RWPE2 (cell line): ENCODE results near the gene ENSA.
"Not testable (repeated sequence)": the region's sequence is repeated elsewhere in the genome, so short reads cannot be mapped to it uniquely, and the experiment has no call there.

Experiments
- ATAC-seq: fragments of 200-7000 bp; cut with Tn5 transposase; 3 replicates; pipeline ENCODE4 v1.9.1; 2021; ENCODE audit warnings: low read depth
- DNase-seq: peaks from one replicate; pipeline ENCODE4 v3.0.0-alpha.2; 2020; ENCODE audit warnings: low spot score
- H3K27ac ChIP-seq: fragments of 450-650 bp; 2 replicates; pipeline ENCODE4 v1.5.1; 2017; ENCODE audit warnings: mild to moderate bottlenecking; ENCODE audit not compliant: poor library complexity, severe bottlenecking
- H3K27me3 ChIP-seq: fragments of 250-450 bp; sonication (Bioruptor Pico); 2 replicates; pipeline ENCODE4 v1.5.1; 2021; ENCODE audit warnings: mild to moderate bottlenecking, moderate library complexity; ENCODE audit not compliant: insufficient read depth, poor library complexity, severe bottlenecking
- H3K36me3 ChIP-seq: fragments of 250-450 bp; sonication (Bioruptor Pico); 2 replicates; pipeline ENCODE4 v1.5.1; 2020; ENCODE audit warnings: low read depth, mild to moderate bottlenecking, moderate library complexity
- H3K4me1 ChIP-seq: fragments of 250-450 bp; sonication (Bioruptor Pico); 2 replicates; pipeline ENCODE4 v1.5.1; 2021; ENCODE audit warnings: mild to moderate bottlenecking, moderate library complexity; ENCODE audit not compliant: insufficient read depth, poor library complexity, severe bottlenecking
- H3K4me3 ChIP-seq: fragments of 250-450 bp; sonication (Bioruptor Pico); 2 replicates; pipeline ENCODE4 v1.5.1; 2021; ENCODE audit warnings: mild to moderate bottlenecking, moderate library complexity; ENCODE audit not compliant: severe bottlenecking
- H3K9me3 ChIP-seq: fragments of 250-450 bp; sonication (Bioruptor Pico); 2 replicates; pipeline ENCODE4 v1.5.1; 2021; ENCODE audit warnings: mild to moderate bottlenecking, moderate library complexity; ENCODE audit not compliant: severe bottlenecking
- TF ChIP-seq, protein P1 (sequence below): fragments of 450-650 bp; IDR thresholded peaks from one replicate; pipeline ENCODE4 v1.5.1; 2017; ENCODE audit warnings: mild to moderate bottlenecking, moderate library complexity; ENCODE audit not compliant: poor library complexity, severe bottlenecking

ENSA gene

GRCh38 chr1:150661156-150661555 is 31.7 kb upstream of the ENSA start:
- Histone ChIP-seq H3K9me3 (no peaks in the 10 kb centered on the region), H3K27ac (peak overlapping the region; percentile 33), H3K4me1 (peaks cover 19% of the 10 kb centered on the region), H3K36me3 (peaks cover 49% of the 10 kb centered on the region), H3K4me3 (no peak overlapping the region), H3K27me3 (no peaks in the 10 kb centered on the region)
- TF ChIP-seq, protein P1, sequence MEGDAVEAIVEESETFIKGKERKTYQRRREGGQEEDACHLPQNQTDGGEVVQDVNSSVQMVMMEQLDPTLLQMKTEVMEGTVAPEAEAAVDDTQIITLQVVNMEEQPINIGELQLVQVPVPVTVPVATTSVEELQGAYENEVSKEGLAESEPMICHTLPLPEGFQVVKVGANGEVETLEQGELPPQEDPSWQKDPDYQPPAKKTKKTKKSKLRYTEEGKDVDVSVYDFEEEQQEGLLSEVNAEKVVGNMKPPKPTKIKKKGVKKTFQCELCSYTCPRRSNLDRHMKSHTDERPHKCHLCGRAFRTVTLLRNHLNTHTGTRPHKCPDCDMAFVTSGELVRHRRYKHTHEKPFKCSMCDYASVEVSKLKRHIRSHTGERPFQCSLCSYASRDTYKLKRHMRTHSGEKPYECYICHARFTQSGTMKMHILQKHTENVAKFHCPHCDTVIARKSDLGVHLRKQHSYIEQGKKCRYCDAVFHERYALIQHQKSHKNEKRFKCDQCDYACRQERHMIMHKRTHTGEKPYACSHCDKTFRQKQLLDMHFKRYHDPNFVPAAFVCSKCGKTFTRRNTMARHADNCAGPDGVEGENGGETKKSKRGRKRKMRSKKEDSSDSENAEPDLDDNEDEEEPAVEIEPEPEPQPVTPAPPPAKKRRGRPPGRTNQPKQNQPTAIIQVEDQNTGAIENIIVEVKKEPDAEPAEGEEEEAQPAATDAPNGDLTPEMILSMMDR = no peak
- no peak for DNase-seq
- ATAC-seq = peak; percentile 84

DNA sequence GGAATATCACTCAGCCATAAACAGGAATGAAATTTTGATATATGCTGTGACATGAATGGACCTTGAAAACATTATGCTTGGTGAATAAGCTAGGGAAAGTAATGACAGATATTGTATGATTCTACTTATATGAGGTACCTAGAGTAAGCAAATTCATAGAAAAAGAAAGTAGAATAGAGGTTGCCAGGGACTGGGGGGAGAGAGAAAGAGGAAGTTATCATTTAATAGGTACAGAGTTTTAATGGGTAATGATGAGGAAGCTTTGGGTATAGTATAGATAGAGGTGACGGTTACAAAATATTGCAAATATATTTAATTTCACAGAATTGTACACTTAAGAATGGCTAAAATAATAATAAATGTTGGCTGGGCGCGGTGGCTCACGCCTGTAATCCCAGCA is 31.2 kb upstream of the ENSA start:
- TF ChIP-seq, protein P1 = no peak
- Histone ChIP-seq H3K36me3 (peaks cover 49% of the 10 kb centered on the region), H3K4me1 (peaks cover 19% of the 10 kb centered on the region), H3K9me3 (no peaks in the 10 kb centered on the region), H3K27ac (peak overlapping the region; percentile 33), H3K4me3 (no peak overlapping the region), H3K27me3 (no peaks in the 10 kb centered on the region)
- no peak for ATAC-seq
- no peak for DNase-seq

DNA sequence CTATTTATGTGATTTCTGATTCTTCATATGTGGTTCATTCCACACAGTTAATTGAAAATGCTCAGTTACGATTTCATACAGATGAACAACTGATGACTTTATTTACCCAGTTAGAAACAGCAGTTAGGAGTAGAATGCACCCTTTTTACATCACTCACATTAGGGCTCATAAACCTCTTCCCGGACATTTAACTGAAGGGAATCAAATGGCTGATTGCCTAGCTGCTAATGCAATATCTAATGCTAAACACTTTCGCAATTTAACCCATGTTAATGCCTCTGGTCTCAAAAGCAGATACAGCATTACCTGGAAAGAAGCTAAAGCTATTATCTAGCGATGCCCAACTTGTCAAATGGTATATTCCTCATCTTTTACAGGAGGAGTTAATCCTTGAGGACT is 27.7 kb upstream of the ENSA start:
- ATAC-seq, H3K4me3 ChIP-seq, H3K9me3 ChIP-seq, DNase-seq, H3K27me3 ChIP-seq, H3K27ac ChIP-seq: not testable (repeated sequence)
- Histone ChIP-seq H3K4me1 (peaks cover 15% of the 10 kb centered on the region), H3K36me3 (peaks cover 36% of the 10 kb centered on the region)

DNA sequence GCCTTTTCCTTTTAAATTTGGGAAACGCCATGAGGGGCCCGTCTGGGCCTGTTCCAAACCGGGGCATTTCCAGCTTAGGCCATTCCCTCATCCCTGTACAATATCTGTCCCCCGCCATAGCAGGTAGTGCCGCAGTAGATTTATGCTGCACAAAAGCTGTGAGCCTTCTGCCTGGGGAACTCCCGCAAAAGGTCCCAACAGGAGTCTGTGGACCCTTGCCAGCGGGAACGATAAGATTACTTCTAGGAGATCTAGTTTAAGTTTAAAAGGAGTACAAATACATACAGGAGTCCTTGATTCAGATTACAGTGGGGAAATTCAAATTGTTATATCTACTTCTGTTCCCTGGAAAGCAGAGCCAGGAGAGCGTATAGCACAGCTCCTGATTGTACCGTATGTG is 25.2 kb upstream of the ENSA start:
- H3K4me1 ChIP-seq, ATAC-seq, H3K9me3 ChIP-seq, H3K4me3 ChIP-seq, H3K27me3 ChIP-seq, DNase-seq, H3K27ac ChIP-seq: not testable (repeated sequence)
- peaks cover 26% of the 10 kb centered on the region for H3K36me3 ChIP-seq

DNA sequence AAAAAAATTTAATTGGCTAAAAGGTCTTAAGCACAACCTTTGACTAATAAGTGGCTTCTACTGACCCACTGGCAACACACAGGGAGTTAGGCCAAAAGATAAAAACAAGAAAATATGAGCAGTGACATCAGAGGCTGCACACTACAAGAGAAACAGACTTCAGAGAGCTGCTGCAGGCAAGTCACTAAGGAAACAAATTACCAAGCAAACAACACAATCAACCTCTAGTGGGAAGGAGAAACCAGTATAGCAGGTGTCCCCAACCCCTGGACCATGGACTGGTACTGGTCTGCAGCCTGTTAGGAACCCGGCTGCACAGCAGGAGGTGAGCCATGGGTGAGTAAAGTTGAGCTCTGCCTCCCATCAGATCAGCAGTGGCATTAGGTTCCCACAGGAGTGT is 20.8 kb upstream of the ENSA start:
- Histone ChIP-seq H3K27me3 (no peaks in the 10 kb centered on the region), H3K4me1 (no peaks in the 10 kb centered on the region), H3K36me3 (peaks cover 55% of the 10 kb centered on the region), H3K27ac (no peak overlapping the region), H3K4me3 (no peak overlapping the region), H3K9me3 (no peaks in the 10 kb centered on the region)
- ATAC-seq = no peak
- TF ChIP-seq, protein P1 = no peak
- DNase-seq = no peak

GRCh38 chr1:150649441-150650075 is 20.1 kb upstream of the ENSA start:
- H3K9me3 ChIP-seq = no peaks in the 10 kb centered on the region
- TF ChIP-seq, protein P1 = no peak
- H3K27me3 ChIP-seq = no peaks in the 10 kb centered on the region
- H3K27ac ChIP-seq = no peak overlapping the region
- peaks cover 52% of the 10 kb centered on the region for H3K36me3 ChIP-seq
- H3K4me3 ChIP-seq = no peak overlapping the region
- ATAC-seq (no peak), DNase-seq (no peak)
- H3K4me1 ChIP-seq = no peaks in the 10 kb centered on the region
